ENCODE measurements around the gene GRID1.

GRCh38 chr10:86314616-86315548, 51.7 kb downstream of the GRID1 start:
- TF ChIP-seq, protein P1, sequence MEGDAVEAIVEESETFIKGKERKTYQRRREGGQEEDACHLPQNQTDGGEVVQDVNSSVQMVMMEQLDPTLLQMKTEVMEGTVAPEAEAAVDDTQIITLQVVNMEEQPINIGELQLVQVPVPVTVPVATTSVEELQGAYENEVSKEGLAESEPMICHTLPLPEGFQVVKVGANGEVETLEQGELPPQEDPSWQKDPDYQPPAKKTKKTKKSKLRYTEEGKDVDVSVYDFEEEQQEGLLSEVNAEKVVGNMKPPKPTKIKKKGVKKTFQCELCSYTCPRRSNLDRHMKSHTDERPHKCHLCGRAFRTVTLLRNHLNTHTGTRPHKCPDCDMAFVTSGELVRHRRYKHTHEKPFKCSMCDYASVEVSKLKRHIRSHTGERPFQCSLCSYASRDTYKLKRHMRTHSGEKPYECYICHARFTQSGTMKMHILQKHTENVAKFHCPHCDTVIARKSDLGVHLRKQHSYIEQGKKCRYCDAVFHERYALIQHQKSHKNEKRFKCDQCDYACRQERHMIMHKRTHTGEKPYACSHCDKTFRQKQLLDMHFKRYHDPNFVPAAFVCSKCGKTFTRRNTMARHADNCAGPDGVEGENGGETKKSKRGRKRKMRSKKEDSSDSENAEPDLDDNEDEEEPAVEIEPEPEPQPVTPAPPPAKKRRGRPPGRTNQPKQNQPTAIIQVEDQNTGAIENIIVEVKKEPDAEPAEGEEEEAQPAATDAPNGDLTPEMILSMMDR (IDR thresholded peaks at IDR 0.05), result no peak
- no peak for TF ChIP-seq POLR2A (IDR thresholded peaks at IDR 0.05)
